H1 (cell line): Measurements from ENCODE around the gene POLN. TPM values are rescaled to one million over a fixed set of nuclear protein-coding genes. Genes with fewer than 3 reads are reported as not detected.

Experiments used
- CTCF ChIA-PET: fragments of 300-600 bp; sonication (Branson Sonifier 250); formaldehyde crosslinking; loops from one replicate; lab custom pipeline; 2021; ENCODE audit not compliant: partially characterized antibody; lab: Charles Lee
- POLR2A ChIA-PET: fragments of 300-600 bp; sonication (Branson Sonifier 250); formaldehyde crosslinking; loops from one replicate; lab custom pipeline; 2021; ENCODE audit warnings: inconsistent platforms; ENCODE audit not compliant: partially characterized antibody; lab: Charles Lee
- DNase-seq, 2 experiments: peaks; one replicate each; pipeline versions ENCODE4 v3.0.0 to v3.0.0-alpha.2; 2010 to 2022; ENCODE audit warnings: low spot score in 2 of 2, low read depth in 1 of 2, mixed read lengths in 1 of 2
- FAIRE-seq: peaks from 2 replicates; lab custom pipeline; 2011; peaks lifted over from hg19 to GRCh38; lab: Jason Lieb, UNC
- H2AFZ ChIP-seq: 2 replicates; pipeline ENCODE4 v1.8.1; 2012; ENCODE audit warnings: low read length, inconsistent platforms
- H2AK5ac ChIP-seq: 2 replicates; pipeline ENCODE4 v1.6.1; 2013; ENCODE audit warnings: low read depth, low read length
- H2BK120ac ChIP-seq: replicated peaks from 2 replicates; pipeline ENCODE3; 2013; ENCODE audit warnings: low read depth, low read length, inconsistent platforms
- H2BK12ac ChIP-seq: 2 replicates; pipeline ENCODE4 v1.6.1; 2013; ENCODE audit warnings: low read depth, low read length
- H2BK15ac ChIP-seq: 2 replicates; pipeline ENCODE4 v1.6.1; 2013; ENCODE audit warnings: low read length
- H2BK20ac ChIP-seq: 2 replicates; pipeline ENCODE4 v1.6.1; 2013; ENCODE audit warnings: low read length
- H2BK5ac ChIP-seq: 2 replicates; pipeline ENCODE4 v1.6.1; 2013; ENCODE audit warnings: low read depth, low read length
- H3K14ac ChIP-seq: 2 replicates; pipeline ENCODE4 v1.6.1; 2013; ENCODE audit warnings: inconsistent platforms; ENCODE audit not compliant: insufficient read length
- H3K18ac ChIP-seq: 2 replicates; pipeline ENCODE4 v1.6.1; 2013; ENCODE audit warnings: low read length; ENCODE audit errors: extremely low read depth
- H3K23ac ChIP-seq: 2 replicates; pipeline ENCODE4 v1.6.1; 2013; ENCODE audit warnings: inconsistent platforms; ENCODE audit not compliant: insufficient read length
- H3K23me2 ChIP-seq: 2 replicates; pipeline ENCODE4 v1.6.1; 2013; ENCODE audit warnings: low read depth, low read length
- H3K27ac ChIP-seq: 2 replicates; pipeline ENCODE4 v1.6.1; 2011; ENCODE audit warnings: low read depth, low read length, inconsistent platforms
- H3K27me3 ChIP-seq, 4 experiments: replicated peaks in 1 of 4; 1 replicate in 1 of 4; 2 replicates in 3 of 4; pipeline versions ENCODE4 v1.6.1 to v1.8.1; 2011 to 2013; ENCODE audit warnings: low read length in 3 of 4, mild to moderate bottlenecking in 3 of 4, inconsistent platforms in 2 of 4, mixed read lengths in 2 of 4, moderate library complexity in 1 of 4; ENCODE audit not compliant: control insufficient read depth in 3 of 4, insufficient read depth in 3 of 4; ENCODE audit errors: extremely low read depth in 1 of 4
- H3K36me3 ChIP-seq, 4 experiments: 2 replicates each; pipeline versions ENCODE4 v1.6.1 to v1.8.1; 2011 to 2013; ENCODE audit warnings: mild to moderate bottlenecking in 4 of 4, low read length in 3 of 4, moderate library complexity in 2 of 4, control low read depth in 1 of 4, inconsistent platforms in 1 of 4; ENCODE audit not compliant: insufficient read depth in 4 of 4, control insufficient read depth in 2 of 4
- H3K4ac ChIP-seq: replicated peaks from 2 replicates; pipeline ENCODE3; 2013; ENCODE audit warnings: low read length, low read depth, mixed read lengths, inconsistent platforms; ENCODE audit not compliant: insufficient read length
- H3K4me1 ChIP-seq, 4 experiments: replicated peaks in 1 of 4; 1 replicate in 1 of 4; 2 replicates in 3 of 4; pipeline versions ENCODE4 v1.6.1 to v1.8.1; 2011 to 2013; ENCODE audit warnings: low read length in 3 of 4, inconsistent platforms in 2 of 4, mixed read lengths in 1 of 4; ENCODE audit not compliant: insufficient read depth in 4 of 4, control insufficient read depth in 3 of 4
- H3K4me2 ChIP-seq, 2 experiments: 2 replicates each; pipeline versions ENCODE4 v1.6.1 to v1.8.1; 2011 to 2013; ENCODE audit warnings: low read depth in 2 of 2, low read length in 2 of 2, control low read depth in 1 of 2, inconsistent platforms in 1 of 2, mild to moderate bottlenecking in 1 of 2; ENCODE audit not compliant: insufficient read depth in 1 of 2
- H3K4me3 ChIP-seq, 4 experiments: fragments of 200-600, 300-600 bp in 1 of 4; sonication (generic), shearing (Covaris generic), sonication (Bioruptor Twin) in 1 of 4; 2 replicates each; pipeline versions ENCODE4 v1.5.1 to v1.8.1; 2011 to 2016; ENCODE audit warnings: low read length in 4 of 4, low read depth in 3 of 4, control low read depth in 2 of 4, inconsistent platforms in 2 of 4, mild to moderate bottlenecking in 2 of 4, mixed read lengths in 1 of 4, moderate library complexity in 1 of 4; ENCODE audit not compliant: insufficient read depth in 2 of 4; ENCODE audit errors: extremely low read depth in 1 of 4
- H3K56ac ChIP-seq: replicated peaks from 2 replicates; pipeline ENCODE3; 2013; ENCODE audit warnings: low read depth, mild to moderate bottlenecking, mixed read lengths, low read length, inconsistent platforms; ENCODE audit not compliant: insufficient read length
- H3K79me1 ChIP-seq: 2 replicates; pipeline ENCODE4 v1.6.1; 2013; ENCODE audit warnings: low read depth, low read length, control low read depth
- H3K79me2 ChIP-seq, 2 experiments: 2 replicates each; pipeline versions ENCODE4 v1.6.1 to v1.8.1; 2012 to 2013; ENCODE audit warnings: low read length in 2 of 2, mild to moderate bottlenecking in 2 of 2, inconsistent platforms in 1 of 2; ENCODE audit not compliant: insufficient read depth in 2 of 2, control insufficient read depth in 1 of 2
- H3K9ac ChIP-seq, 4 experiments: replicated peaks in 1 of 4; 1 replicate in 1 of 4; 2 replicates in 3 of 4; pipeline versions ENCODE4 v1.6.1 to v1.8.1; 2011 to 2013; ENCODE audit warnings: low read depth in 3 of 4, low read length in 3 of 4, control low read depth in 2 of 4, mild to moderate bottlenecking in 2 of 4, moderate library complexity in 2 of 4, inconsistent platforms in 1 of 4; ENCODE audit errors: extremely low read depth in 1 of 4
- H3K9me3 ChIP-seq, 2 experiments: 2 replicates each; pipeline versions ENCODE4 v1.6.1 to v1.8.1; 2012 to 2013; ENCODE audit warnings: mild to moderate bottlenecking in 2 of 2, moderate library complexity in 2 of 2, control low read depth in 1 of 2, inconsistent platforms in 1 of 2, low read depth in 1 of 2, low read length in 1 of 2, mixed read lengths in 1 of 2; ENCODE audit not compliant: insufficient read depth in 2 of 2
- H4K20me1 ChIP-seq, 2 experiments: replicated peaks in 1 of 2; 2 replicates each; pipeline versions ENCODE3 to v1.8.1; 2011 to 2013; ENCODE audit warnings: inconsistent platforms in 2 of 2, low read length in 2 of 2, mild to moderate bottlenecking in 1 of 2; ENCODE audit not compliant: insufficient read depth in 2 of 2, control insufficient read depth in 1 of 2
- H4K5ac ChIP-seq: 2 replicates; pipeline ENCODE4 v1.6.1; 2013; ENCODE audit warnings: low read length, low read depth, mixed read lengths, inconsistent platforms; ENCODE audit not compliant: insufficient read length
- H4K8ac ChIP-seq: 2 replicates; pipeline ENCODE4 v1.8.0; 2013; ENCODE audit warnings: mild to moderate bottlenecking, moderate library complexity, low read length, inconsistent platforms; ENCODE audit not compliant: insufficient read depth; ENCODE audit errors: extremely low read depth
- H4K91ac ChIP-seq: replicated peaks from 2 replicates; pipeline ENCODE3; 2013; ENCODE audit warnings: low read length, mixed read lengths, inconsistent platforms; ENCODE audit not compliant: insufficient read length
- SP1 ChIP-seq: IDR thresholded peaks from 2 replicates; pipeline ENCODE4 v1.6.1; 2011; ENCODE audit warnings: low read depth, low read length
- WGBS, 2 experiments: shearing (Covaris generic) in 1 of 2; methylation state at CpG; one replicate each; pipeline versions ENCODE4 v1.1.6 to v1.1.7; 2013 to 2015; ENCODE audit warnings: low lambda C conversion rate in 2 of 2, mixed read lengths in 2 of 2, inconsistent platforms in 1 of 2, low coverage in 1 of 2, missing lambda C conversion rate in 1 of 2; ENCODE audit not compliant: insufficient replicate concordance in 2 of 2, insufficient coverage in 1 of 2, insufficient read length in 1 of 2; ENCODE audit errors: extremely low coverage in 1 of 2, missing lambda C conversion rate in 1 of 2; 5-methylcytosine and 5-hydroxymethylcytosine counted together
- polyA plus RNA-seq, 7 experiments: library from polyadenylated mRNA; depleted of rRNA in 3 of 7; stranded (reverse) in 5 of 7; unstranded in 2 of 7; fragments of >200 nt in 5 of 7; fragments of 200-250 nt in 2 of 7; gene quantifications; 1 replicate in 5 of 7; 2 replicates in 1 of 7; 4 replicates in 1 of 7; pipeline versions ENCODE4 v1.2.1 to v1.2.3, GENCODE V29; 2011 to 2013; ENCODE audit warnings: missing spikeins in 2 of 7, mixed read lengths in 2 of 7
- total RNA-seq: library from RNA; stranded (reverse); fragmentation: NEBNext Ultra II Directional; extraction: Animal tissue kit (Norgen Biotek cat#: 25700); gene quantifications from 2 replicates; pipeline ENCODE4 v1.2.1, GENCODE V29; 2021

The POLN gene
- total and polyA plus RNA-seq, 2 of the 8 experiments (the other 6 are each of a cell fraction or from before 2014, with no cell fraction given) = 0.98 to 1.5 TPM

DNA sequence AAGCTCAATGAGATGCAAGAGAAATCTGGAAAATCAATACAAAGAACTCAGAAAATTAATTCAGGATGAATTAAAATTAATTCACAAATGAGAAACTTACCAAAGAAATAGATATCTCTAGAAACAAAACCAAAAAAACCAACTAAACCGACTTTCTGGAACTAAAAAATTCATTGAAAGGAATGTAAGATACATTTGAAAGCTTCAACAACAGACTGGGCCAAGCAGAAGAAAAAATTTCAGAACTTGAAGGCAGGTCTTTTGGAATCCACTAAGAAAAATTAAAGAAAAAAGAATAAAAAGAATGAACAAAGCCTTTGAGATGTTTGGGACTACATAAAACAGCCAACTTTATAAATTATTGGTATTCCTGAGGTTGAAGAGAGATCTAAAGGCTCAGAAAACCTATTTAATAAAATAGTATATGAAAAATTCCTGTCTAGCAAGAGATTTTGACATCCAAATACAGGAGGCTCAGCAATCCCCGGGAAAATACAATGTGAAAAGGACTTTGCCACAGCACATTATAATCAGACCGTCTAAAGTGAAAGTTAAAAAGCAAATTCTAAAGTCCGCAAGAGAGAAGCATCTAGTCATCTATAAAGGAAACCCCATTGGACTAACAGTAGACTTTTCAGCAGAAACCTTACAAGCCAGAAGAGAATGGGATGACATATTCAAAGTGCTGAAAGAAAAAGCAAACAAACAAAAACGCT lies 138.6 kb downstream of the POLN start:
- Histone ChIP-seq H3K27me3 (no peaks in the 10 kb centered on the region), H2AK5ac (no peak overlapping the region), H3K18ac (no peak overlapping the region), H2AFZ (no peak overlapping the region), H2BK5ac (no peak overlapping the region), H3K36me3 (no peaks in the 10 kb centered on the region), H3K4me2 (no peak overlapping the region), H3K79me1 (no peaks in the 10 kb centered on the region; the same call in 1 of the 2 replicates), H3K9me3 (no peaks in the 10 kb centered on the region), H2BK15ac (no peak overlapping the region), H3K23ac (no peak overlapping the region), H4K20me1 (no peaks in the 10 kb centered on the region), H3K27ac (no peak overlapping the region), H3K56ac (no peak overlapping the region), H2BK12ac (no peak overlapping the region), H4K5ac (no peak overlapping the region), H3K14ac (no peak overlapping the region), H3K4me1 (no peaks in the 10 kb centered on the region), H4K91ac (no peak overlapping the region), H2BK120ac (no peak overlapping the region), H3K79me2 (no peaks in the 10 kb centered on the region), H2BK20ac (no peak overlapping the region), H3K4ac (no peak overlapping the region), H4K8ac (no peak overlapping the region), H3K4me3 (no peak overlapping the region), H3K23me2 (no peaks in the 10 kb centered on the region; the same call in 1 of the 2 replicates), H3K9ac (no peak overlapping the region)
- DNase-seq (no peak), FAIRE-seq (no peak)
- WGBS, 2 experiments = 88% methylated on average over 5 of the region's 5 CpGs; no CpG with 5 or more reads in 1 of the 2 experiments
- CTCF ChIA-PET = no interaction called here
- no peak for TF ChIP-seq SP1
- POLR2A ChIA-PET = no interaction called here
